ENCODE measurements around the gene RCC1.
"Not testable (repeated sequence)": the region's sequence is repeated elsewhere in the genome, so short reads cannot be mapped to it uniquely, and the experiment has no call there.

Gene RCC1

GRCh38 chr1:28518000-28518744 lies 12.3 kb downstream of the RCC1 start:
- Mint-ChIP-seq H3K4me3 (peak overlapping the region; percentile 83 to 84), H3K27ac (peak overlapping the region; percentile 84 to 88), H3K36me3 (ENCODE audit: insufficient read depth) (peaks cover 33% of the 10 kb centered on the region), H3K9me3 (no peaks in the 10 kb centered on the region), H3K4me1 (ENCODE audit: low read depth in 2 of 2) (peaks cover 15 to 22% of the 10 kb centered on the region in 2 donors), H3K27me3 (no peaks in the 10 kb centered on the region)
- DNase-seq (peak; percentile 84 to 90 (median 89)), ATAC-seq (replicated peaks) (peak; percentile 78)

GRCh38 chr1:28518745-28519341 lies 13.0 kb downstream of the RCC1 start:
- peak overlapping the region; percentile 79 to 84 for H3K27ac Mint-ChIP-seq
- H3K27me3 Mint-ChIP-seq: no peaks in the 10 kb centered on the region
- peak; percentile 25 to 35 (median 30) for DNase-seq
- peak overlapping the region; percentile 63 to 73 for H3K4me3 Mint-ChIP-seq
- H3K4me1 Mint-ChIP-seq (ENCODE audit: low read depth in 2 of 2): peaks cover 15 to 22% of the 10 kb centered on the region in 2 donors
- peaks cover 28% of the 10 kb centered on the region for H3K36me3 Mint-ChIP-seq (ENCODE audit: insufficient read depth)
- no peaks in the 10 kb centered on the region for H3K9me3 Mint-ChIP-seq
- ATAC-seq (replicated peaks): peak; percentile 59

GRCh38 chr1:28519946-28520725 lies 14.3 kb downstream of the RCC1 start:
- H3K36me3 Mint-ChIP-seq (ENCODE audit: insufficient read depth): peaks cover 18% of the 10 kb centered on the region
- no peaks in the 10 kb centered on the region for H3K27me3 Mint-ChIP-seq
- peaks cover 15 to 22% of the 10 kb centered on the region in 2 donors for H3K4me1 Mint-ChIP-seq (ENCODE audit: low read depth in 2 of 2)
- DNase-seq (no peak), ATAC-seq (replicated peaks) (no peak)
- H3K9me3 Mint-ChIP-seq: no peaks in the 10 kb centered on the region
- H3K4me3 Mint-ChIP-seq: peak overlapping the region in 1 of 2 donors; percentile 73
- H3K27ac Mint-ChIP-seq: peak overlapping the region in 1 of 2 donors; percentile 78

- not testable (repeated sequence) for ATAC-seq (replicated peaks); H3K9me3 Mint-ChIP-seq; DNase-seq; H3K27ac Mint-ChIP-seq; H3K4me3 Mint-ChIP-seq; H3K27me3 Mint-ChIP-seq
- peaks cover 14% of the 10 kb centered on the region for H3K36me3 Mint-ChIP-seq (ENCODE audit: insufficient read depth)
- H3K4me1 Mint-ChIP-seq (ENCODE audit: low read depth in 2 of 2): peaks cover 15 to 22% of the 10 kb centered on the region in 2 donors
These were observed 15.0 kb downstream of the RCC1 start for GRCh38 chr1:28520796-28521195.

- Mint-ChIP-seq H3K4me3 (no peak overlapping the region), H3K36me3 (ENCODE audit: insufficient read depth) (peaks cover 14% of the 10 kb centered on the region), H3K4me1 (ENCODE audit: low read depth in 2 of 2) (peaks cover 15 to 21% of the 10 kb centered on the region in 2 donors), H3K9me3 (no peaks in the 10 kb centered on the region), H3K27me3 (no peaks in the 10 kb centered on the region), H3K27ac (no peak overlapping the region)
- ATAC-seq (replicated peaks) (no peak), DNase-seq (no peak)
These were observed 15.8 kb downstream of the RCC1 start for GRCh38 chr1:28521502-28522164.

GRCh38 chr1:28522537-28522936 lies 16.7 kb downstream of the RCC1 start:
- not testable (repeated sequence) for H3K9me3 Mint-ChIP-seq; H3K27ac Mint-ChIP-seq; H3K27me3 Mint-ChIP-seq; DNase-seq; ATAC-seq (replicated peaks); H3K36me3 Mint-ChIP-seq (ENCODE audit: insufficient read depth); H3K4me3 Mint-ChIP-seq
- H3K4me1 Mint-ChIP-seq (ENCODE audit: low read depth in 2 of 2): peaks cover 10 to 17% of the 10 kb centered on the region in 2 donors

- H3K4me1 Mint-ChIP-seq (ENCODE audit: low read depth in 2 of 2); DNase-seq; ATAC-seq (replicated peaks); H3K9me3 Mint-ChIP-seq; H3K4me3 Mint-ChIP-seq; H3K27me3 Mint-ChIP-seq; H3K36me3 Mint-ChIP-seq (ENCODE audit: insufficient read depth): not testable (repeated sequence)
- peak overlapping the region in 1 of 2 donors; percentile 41 for H3K27ac Mint-ChIP-seq
These were observed 19.3 kb downstream of the RCC1 start for GRCh38 chr1:28525002-28525642.

GRCh38 chr1:28526886-28527285 lies 21.0 kb downstream of the RCC1 start:
- Mint-ChIP-seq H3K4me1 (ENCODE audit: low read depth in 2 of 2) (peaks cover 2 to 4% of the 10 kb centered on the region in 2 donors), H3K27me3 (no peaks in the 10 kb centered on the region), H3K9me3 (no peaks in the 10 kb centered on the region), H3K4me3 (no peak overlapping the region), H3K36me3 (ENCODE audit: insufficient read depth) (peaks cover 9% of the 10 kb centered on the region), H3K27ac (no peak overlapping the region)
- ATAC-seq (replicated peaks) (no peak), DNase-seq (no peak)

- ATAC-seq (replicated peaks) (no peak), DNase-seq (no peak)
- Mint-ChIP-seq H3K27ac (no peak overlapping the region), H3K4me1 (ENCODE audit: low read depth in 2 of 2) (peaks cover 0 to 4% of the 10 kb centered on the region in 2 donors), H3K27me3 (no peaks in the 10 kb centered on the region), H3K36me3 (ENCODE audit: insufficient read depth) (peaks cover 17% of the 10 kb centered on the region), H3K4me3 (no peak overlapping the region), H3K9me3 (no peaks in the 10 kb centered on the region)
These were observed 24.6 kb downstream of the RCC1 start for GRCh38 chr1:28530456-28530855.

- no peak for ATAC-seq (replicated peaks)
- peaks cover 0 to 4% of the 10 kb centered on the region in 2 donors for H3K4me1 Mint-ChIP-seq (ENCODE audit: low read depth in 2 of 2)
These were observed 28.8 kb downstream of the RCC1 start for GRCh38 chr1:28534671-28535070.

GRCh38 chr1:28535180-28535579 lies 29.3 kb downstream of the RCC1 start:
- Mint-ChIP-seq H3K27ac (no peak overlapping the region), H3K27me3 (no peaks in the 10 kb centered on the region), H3K4me3 (no peak overlapping the region), H3K9me3 (no peaks in the 10 kb centered on the region), H3K4me1 (ENCODE audit: low read depth in 2 of 2) (peaks cover 0 to 4% of the 10 kb centered on the region in 2 donors), H3K36me3 (ENCODE audit: insufficient read depth) (peaks cover 29% of the 10 kb centered on the region)
- no peak for DNase-seq
- no peak for ATAC-seq (replicated peaks)

More at GRCh38 chr1:28534671-28535070, 28.8 kb downstream of the RCC1 start:
- Mint-ChIP-seq H3K36me3 (ENCODE audit: insufficient read depth) (peaks cover 27% of the 10 kb centered on the region), H3K27me3 (no peaks in the 10 kb centered on the region), H3K9me3 (no peaks in the 10 kb centered on the region), H3K27ac (no peak overlapping the region), H3K4me3 (no peak overlapping the region)
- DNase-seq: no peak

- Mint-ChIP-seq H3K27ac (peak overlapping the region; percentile 41 to 64), H3K4me3 (no peak overlapping the region), H3K4me1 (ENCODE audit: low read depth in 2 of 2) (no peaks in the 10 kb centered on the region), H3K9me3 (no peaks in the 10 kb centered on the region), H3K36me3 (ENCODE audit: insufficient read depth) (peaks cover 23% of the 10 kb centered on the region), H3K27me3 (no peaks in the 10 kb centered on the region)
- no peak for DNase-seq
- ATAC-seq (replicated peaks): no peak
These were observed 31.8 kb downstream of the RCC1 start for GRCh38 chr1:28537457-28538199.
